Fibroblast of lung (primary cell): ENCODE measurements around the gene PIK3R6.
"Not testable (repeated sequence)": the region's sequence is repeated elsewhere in the genome, so short reads cannot be mapped to it uniquely, and the experiment has no call there.

ENCODE experiments used
- EZH2 ChIP-seq: IDR thresholded peaks from 2 replicates; pipeline ENCODE4 v1.5.1; 2012; ENCODE audit warnings: low read length, control low read depth, mild to moderate bottlenecking; ENCODE audit errors: missing control alignments
- TF ChIP-seq, protein P1 (sequence below), 2 donors: IDR thresholded peaks in 1 of 2; conservative IDR thresholded peaks in 1 of 2; 1 replicate in 1 of 2; 2 replicates in 1 of 2; pipeline ENCODE4 v1.5.1; 2011 to 2012; ENCODE audit warnings: low read length in 2 of 2, control low read depth in 1 of 2, inconsistent platforms in 1 of 2, low read depth in 1 of 2, mild to moderate bottlenecking in 1 of 2

DNA sequence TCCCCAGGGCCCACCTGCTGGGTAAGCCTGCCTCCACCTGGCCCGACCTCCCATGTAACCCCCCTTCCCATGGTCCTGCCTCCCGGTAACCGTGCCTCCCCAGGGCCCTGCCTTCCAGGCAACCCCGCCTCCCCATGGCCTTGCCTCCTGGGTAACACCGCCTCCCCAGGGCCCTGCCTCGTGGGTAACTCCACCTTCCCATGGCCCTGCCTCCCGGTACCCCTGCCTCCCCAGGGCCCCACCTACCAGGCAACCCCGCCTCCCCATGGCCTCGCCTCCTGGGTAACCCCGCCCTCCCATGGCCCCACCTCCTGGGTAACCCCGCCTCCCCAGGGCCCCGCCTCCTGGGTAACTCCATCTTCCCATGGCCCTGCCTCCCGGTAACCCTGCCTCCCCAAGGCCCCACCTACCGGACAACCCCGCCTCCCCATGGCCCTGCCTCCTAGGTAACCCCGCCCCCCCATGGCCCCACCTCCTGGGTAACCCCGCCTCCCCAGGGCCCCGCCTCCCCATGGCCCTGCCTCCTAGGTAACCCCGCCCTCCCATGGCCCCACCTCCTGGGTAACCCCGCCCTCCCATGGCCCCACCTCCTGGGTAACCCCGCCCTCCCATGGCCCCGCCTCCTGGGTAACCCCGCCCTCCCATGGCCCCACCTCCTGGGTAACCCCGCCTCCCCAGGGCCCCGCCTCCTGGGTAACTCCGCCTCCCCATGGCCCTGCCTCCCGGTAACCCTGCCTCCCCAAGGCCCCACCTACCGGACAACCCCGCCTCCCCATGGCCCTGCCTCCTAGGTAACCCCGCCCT lies 17.9 kb upstream of the PIK3R6 start:
- TF ChIP-seq, protein P1, sequence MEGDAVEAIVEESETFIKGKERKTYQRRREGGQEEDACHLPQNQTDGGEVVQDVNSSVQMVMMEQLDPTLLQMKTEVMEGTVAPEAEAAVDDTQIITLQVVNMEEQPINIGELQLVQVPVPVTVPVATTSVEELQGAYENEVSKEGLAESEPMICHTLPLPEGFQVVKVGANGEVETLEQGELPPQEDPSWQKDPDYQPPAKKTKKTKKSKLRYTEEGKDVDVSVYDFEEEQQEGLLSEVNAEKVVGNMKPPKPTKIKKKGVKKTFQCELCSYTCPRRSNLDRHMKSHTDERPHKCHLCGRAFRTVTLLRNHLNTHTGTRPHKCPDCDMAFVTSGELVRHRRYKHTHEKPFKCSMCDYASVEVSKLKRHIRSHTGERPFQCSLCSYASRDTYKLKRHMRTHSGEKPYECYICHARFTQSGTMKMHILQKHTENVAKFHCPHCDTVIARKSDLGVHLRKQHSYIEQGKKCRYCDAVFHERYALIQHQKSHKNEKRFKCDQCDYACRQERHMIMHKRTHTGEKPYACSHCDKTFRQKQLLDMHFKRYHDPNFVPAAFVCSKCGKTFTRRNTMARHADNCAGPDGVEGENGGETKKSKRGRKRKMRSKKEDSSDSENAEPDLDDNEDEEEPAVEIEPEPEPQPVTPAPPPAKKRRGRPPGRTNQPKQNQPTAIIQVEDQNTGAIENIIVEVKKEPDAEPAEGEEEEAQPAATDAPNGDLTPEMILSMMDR (conservative IDR thresholded peaks at IDR 0.05 in 1 of 2, IDR thresholded peaks at IDR 0.05 in 1 of 2; ENCODE audit: low read depth in 1 of 2, low read length in 2 of 2), result not testable (repeated sequence)
- not testable (repeated sequence) for TF ChIP-seq EZH2
